ENCODE measurements around the gene LHX6. TPM values are rescaled to one million over a fixed set of nuclear protein-coding genes. Genes with fewer than 3 reads are reported as not detected.

LHX6 gene
- total RNA-seq, 1 donor from 2014 or later, result 0.40 TPM

Other genes with a start within 250 kb of the LHX6 start
- 1.5 and 3.0 TPM in 2 replicates for gene TTLL11, start 135.6 kb downstream of the LHX6 start, total RNA-seq
- 34.0 and 34.5 TPM in 2 replicates for gene NDUFA8, start 69.2 kb downstream of the LHX6 start, total RNA-seq
- not detected in 2 replicates for gene MORN5, start 69.0 kb downstream of the LHX6 start, total RNA-seq
- 5.2 and 6.5 TPM in 2 replicates for gene RBM18, start 35.9 kb upstream of the LHX6 start, total RNA-seq
- 24.6 and 32.3 TPM in 2 replicates for gene MRRF, start 35.9 kb upstream of the LHX6 start, total RNA-seq
- gene PTGS1, start 142.1 kb upstream of the LHX6 start, total RNA-seq, result 1.4 and 1.5 TPM in 2 replicates
- gene OR1J1, start 249.0 kb upstream of the LHX6 start, total RNA-seq, result not detected in 2 replicates